Liver (tissue), 3 donors: ENCODE data around the gene WDR90.

Source experiments
- GABPA ChIP-seq, 2 donors: IDR thresholded peaks in 1 of 2; conservative IDR thresholded peaks in 1 of 2; 2 replicates each; pipeline ENCODE4 v1.6.1; 2016; ENCODE audit warnings: antibody characterized with exemption in 2 of 2, mild to moderate bottlenecking in 1 of 2, moderate library complexity in 1 of 2
- JUND ChIP-seq, 2 donors: IDR thresholded peaks; 2 replicates each; pipeline ENCODE4 v1.6.1; 2016; ENCODE audit warnings: antibody characterized with exemption in 2 of 2
- NR2F2 ChIP-seq: IDR thresholded peaks from 2 replicates; pipeline ENCODE4 v1.6.1; 2016; ENCODE audit warnings: antibody characterized with exemption
- RAD21 ChIP-seq, 2 donors: IDR thresholded peaks; 2 replicates each; pipeline ENCODE4 v1.6.1; 2016; ENCODE audit warnings: antibody characterized with exemption in 2 of 2, mild to moderate bottlenecking in 2 of 2
- SP1 ChIP-seq: IDR thresholded peaks from 2 replicates; pipeline ENCODE4 v1.6.1; 2018; ENCODE audit warnings: antibody characterized with exemption, mild to moderate bottlenecking
- TAF1 ChIP-seq: conservative IDR thresholded peaks from 2 replicates; pipeline ENCODE4 v1.6.1; 2016; ENCODE audit warnings: antibody characterized with exemption, mild to moderate bottlenecking
- YY1 ChIP-seq: IDR thresholded peaks from 2 replicates; pipeline ENCODE4 v1.6.1; 2016; ENCODE audit warnings: antibody characterized with exemption, mild to moderate bottlenecking
- TF ChIP-seq, protein P1 (sequence below): fragments of 150-350 bp; IDR thresholded peaks from 2 replicates; pipeline ENCODE4 v1.5.1; 2017; ENCODE audit warnings: improper control_type of control experiment, low read depth, low read length; ENCODE audit not compliant: missing input control
- TF ChIP-seq, protein P2 (sequence below): IDR thresholded peaks from 2 replicates; pipeline ENCODE4 v1.6.1; 2016; ENCODE audit warnings: antibody characterized with exemption
- TF ChIP-seq, protein P3 (sequence below): IDR thresholded peaks from 2 replicates; pipeline ENCODE4 v1.6.1; 2016; ENCODE audit warnings: antibody characterized with exemption
- TF ChIP-seq, protein P4 (sequence below): IDR thresholded peaks from 2 replicates; pipeline ENCODE4 v1.6.1; 2016; ENCODE audit warnings: antibody characterized with exemption, mild to moderate bottlenecking
- donor health status: healthy.
- donor health status: healthy.

DNA sequence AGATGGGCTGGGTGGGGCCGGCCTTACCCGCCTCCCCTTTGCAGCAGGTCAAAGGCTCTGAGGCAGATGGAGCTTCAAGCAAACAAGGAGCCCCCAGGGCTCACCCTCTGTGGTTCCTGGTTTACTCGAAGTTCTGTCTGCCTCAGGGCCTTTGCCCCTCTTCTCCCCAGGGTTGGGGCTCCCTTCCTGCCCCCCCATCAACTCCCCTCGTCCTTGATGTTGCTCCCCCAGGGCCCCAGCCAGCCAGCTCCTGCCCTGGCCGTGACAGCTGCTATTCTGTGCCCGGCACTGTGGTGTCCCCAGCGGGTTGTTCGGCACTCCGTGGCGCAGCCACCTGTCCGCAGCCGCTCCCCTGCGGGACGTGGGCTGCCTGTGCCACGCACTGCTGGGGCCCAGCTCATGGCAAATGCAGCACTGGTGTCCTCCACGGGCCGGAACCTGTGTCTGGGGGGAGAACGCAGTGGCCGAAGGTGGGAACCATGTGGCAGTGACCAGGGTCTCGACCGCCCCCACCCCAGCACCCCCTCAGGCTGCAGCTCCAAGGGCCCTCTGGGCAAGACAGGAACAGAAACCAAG is 61.4 kb downstream of the WDR90 start:
- TF ChIP-seq, protein P1, sequence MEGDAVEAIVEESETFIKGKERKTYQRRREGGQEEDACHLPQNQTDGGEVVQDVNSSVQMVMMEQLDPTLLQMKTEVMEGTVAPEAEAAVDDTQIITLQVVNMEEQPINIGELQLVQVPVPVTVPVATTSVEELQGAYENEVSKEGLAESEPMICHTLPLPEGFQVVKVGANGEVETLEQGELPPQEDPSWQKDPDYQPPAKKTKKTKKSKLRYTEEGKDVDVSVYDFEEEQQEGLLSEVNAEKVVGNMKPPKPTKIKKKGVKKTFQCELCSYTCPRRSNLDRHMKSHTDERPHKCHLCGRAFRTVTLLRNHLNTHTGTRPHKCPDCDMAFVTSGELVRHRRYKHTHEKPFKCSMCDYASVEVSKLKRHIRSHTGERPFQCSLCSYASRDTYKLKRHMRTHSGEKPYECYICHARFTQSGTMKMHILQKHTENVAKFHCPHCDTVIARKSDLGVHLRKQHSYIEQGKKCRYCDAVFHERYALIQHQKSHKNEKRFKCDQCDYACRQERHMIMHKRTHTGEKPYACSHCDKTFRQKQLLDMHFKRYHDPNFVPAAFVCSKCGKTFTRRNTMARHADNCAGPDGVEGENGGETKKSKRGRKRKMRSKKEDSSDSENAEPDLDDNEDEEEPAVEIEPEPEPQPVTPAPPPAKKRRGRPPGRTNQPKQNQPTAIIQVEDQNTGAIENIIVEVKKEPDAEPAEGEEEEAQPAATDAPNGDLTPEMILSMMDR: no peak
- TF ChIP-seq JUND (IDR thresholded peaks at IDR 0.05) (no peak), YY1 (no peak), GABPA (IDR thresholded peaks at IDR 0.05 in 1 of 2, conservative IDR thresholded peaks at IDR 0.05 in 1 of 2) (no peak), SP1 (no peak), TAF1 (no peak), RAD21 (IDR thresholded peaks at IDR 0.05) (no peak), NR2F2 (no peak)
- TF ChIP-seq, protein P2, sequence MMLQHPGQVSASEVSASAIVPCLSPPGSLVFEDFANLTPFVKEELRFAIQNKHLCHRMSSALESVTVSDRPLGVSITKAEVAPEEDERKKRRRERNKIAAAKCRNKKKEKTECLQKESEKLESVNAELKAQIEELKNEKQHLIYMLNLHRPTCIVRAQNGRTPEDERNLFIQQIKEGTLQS: no peak
- TF ChIP-seq, protein P3, sequence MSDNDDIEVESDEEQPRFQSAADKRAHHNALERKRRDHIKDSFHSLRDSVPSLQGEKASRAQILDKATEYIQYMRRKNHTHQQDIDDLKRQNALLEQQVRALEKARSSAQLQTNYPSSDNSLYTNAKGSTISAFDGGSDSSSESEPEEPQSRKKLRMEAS: no peak
- TF ChIP-seq, protein P4, sequence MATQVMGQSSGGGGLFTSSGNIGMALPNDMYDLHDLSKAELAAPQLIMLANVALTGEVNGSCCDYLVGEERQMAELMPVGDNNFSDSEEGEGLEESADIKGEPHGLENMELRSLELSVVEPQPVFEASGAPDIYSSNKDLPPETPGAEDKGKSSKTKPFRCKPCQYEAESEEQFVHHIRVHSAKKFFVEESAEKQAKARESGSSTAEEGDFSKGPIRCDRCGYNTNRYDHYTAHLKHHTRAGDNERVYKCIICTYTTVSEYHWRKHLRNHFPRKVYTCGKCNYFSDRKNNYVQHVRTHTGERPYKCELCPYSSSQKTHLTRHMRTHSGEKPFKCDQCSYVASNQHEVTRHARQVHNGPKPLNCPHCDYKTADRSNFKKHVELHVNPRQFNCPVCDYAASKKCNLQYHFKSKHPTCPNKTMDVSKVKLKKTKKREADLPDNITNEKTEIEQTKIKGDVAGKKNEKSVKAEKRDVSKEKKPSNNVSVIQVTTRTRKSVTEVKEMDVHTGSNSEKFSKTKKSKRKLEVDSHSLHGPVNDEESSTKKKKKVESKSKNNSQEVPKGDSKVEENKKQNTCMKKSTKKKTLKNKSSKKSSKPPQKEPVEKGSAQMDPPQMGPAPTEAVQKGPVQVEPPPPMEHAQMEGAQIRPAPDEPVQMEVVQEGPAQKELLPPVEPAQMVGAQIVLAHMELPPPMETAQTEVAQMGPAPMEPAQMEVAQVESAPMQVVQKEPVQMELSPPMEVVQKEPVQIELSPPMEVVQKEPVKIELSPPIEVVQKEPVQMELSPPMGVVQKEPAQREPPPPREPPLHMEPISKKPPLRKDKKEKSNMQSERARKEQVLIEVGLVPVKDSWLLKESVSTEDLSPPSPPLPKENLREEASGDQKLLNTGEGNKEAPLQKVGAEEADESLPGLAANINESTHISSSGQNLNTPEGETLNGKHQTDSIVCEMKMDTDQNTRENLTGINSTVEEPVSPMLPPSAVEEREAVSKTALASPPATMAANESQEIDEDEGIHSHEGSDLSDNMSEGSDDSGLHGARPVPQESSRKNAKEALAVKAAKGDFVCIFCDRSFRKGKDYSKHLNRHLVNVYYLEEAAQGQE: no peak
